HEK293 (cell line): ENCODE measurements around the gene LETM1.

Source experiments
- BCL11A ChIP-seq: fragments of 450-650 bp; formaldehyde crosslinking; IDR thresholded peaks from 2 replicates; pipeline ENCODE4 v1.5.1; 2016; ENCODE audit warnings: low read depth, missing biosample characterization, missing genetic modification characterization
- CTCF ChIP-seq: fragments of 450-650 bp; formaldehyde crosslinking; IDR thresholded peaks from 2 replicates; pipeline ENCODE4 v1.5.1; 2016; ENCODE audit warnings: missing biosample characterization, missing genetic modification characterization
- KLF1 ChIP-seq: fragments of 450-650 bp; formaldehyde crosslinking; IDR thresholded peaks from 2 replicates; pipeline ENCODE4 v1.5.1; 2016; ENCODE audit warnings: missing biosample characterization, missing genetic modification characterization
- KLF16 ChIP-seq: fragments of 450-650 bp; formaldehyde crosslinking; IDR thresholded peaks from 2 replicates; pipeline ENCODE4 v1.5.1; 2017; ENCODE audit warnings: missing biosample characterization, missing genetic modification characterization
- REST ChIP-seq: fragments of 450-650 bp; formaldehyde crosslinking; IDR thresholded peaks from 2 replicates; pipeline ENCODE4 v1.5.1; 2016; ENCODE audit warnings: missing biosample characterization, missing genetic modification characterization
- ZBTB8A ChIP-seq: fragments of 450-650 bp; formaldehyde crosslinking; IDR thresholded peaks from 2 replicates; pipeline ENCODE4 v1.5.1; 2016; ENCODE audit warnings: missing biosample characterization, missing genetic modification characterization
- ZNF324 ChIP-seq: fragments of 450-650 bp; formaldehyde crosslinking; IDR thresholded peaks from 2 replicates; pipeline ENCODE4 v1.5.1; 2016; ENCODE audit warnings: missing biosample characterization, missing genetic modification characterization
- ZNF837 ChIP-seq: fragments of 450-650 bp; formaldehyde crosslinking; IDR thresholded peaks from 2 replicates; pipeline ENCODE4 v1.5.1; 2016; ENCODE audit warnings: missing biosample characterization, missing genetic modification characterization
- TF ChIP-seq, protein P1 (sequence below): fragments of 450-650 bp; formaldehyde crosslinking; IDR thresholded peaks from 2 replicates; pipeline ENCODE4 v1.5.0; 2017; ENCODE audit warnings: missing biosample characterization, missing genetic modification characterization, borderline replicate concordance
- TF ChIP-seq, protein P2 (sequence below): fragments of 450-650 bp; formaldehyde crosslinking; conservative IDR thresholded peaks from 2 replicates; pipeline ENCODE4 v1.5.1; 2016; ENCODE audit warnings: low read depth, missing biosample characterization, missing genetic modification characterization
- TF ChIP-seq, protein P3 (sequence below): sonication (generic); formaldehyde crosslinking; IDR thresholded peaks from 2 replicates; pipeline ENCODE4 v1.8.1; 2022; ENCODE audit warnings: mild to moderate bottlenecking, moderate library complexity, missing genetic modification reagents

DNA sequence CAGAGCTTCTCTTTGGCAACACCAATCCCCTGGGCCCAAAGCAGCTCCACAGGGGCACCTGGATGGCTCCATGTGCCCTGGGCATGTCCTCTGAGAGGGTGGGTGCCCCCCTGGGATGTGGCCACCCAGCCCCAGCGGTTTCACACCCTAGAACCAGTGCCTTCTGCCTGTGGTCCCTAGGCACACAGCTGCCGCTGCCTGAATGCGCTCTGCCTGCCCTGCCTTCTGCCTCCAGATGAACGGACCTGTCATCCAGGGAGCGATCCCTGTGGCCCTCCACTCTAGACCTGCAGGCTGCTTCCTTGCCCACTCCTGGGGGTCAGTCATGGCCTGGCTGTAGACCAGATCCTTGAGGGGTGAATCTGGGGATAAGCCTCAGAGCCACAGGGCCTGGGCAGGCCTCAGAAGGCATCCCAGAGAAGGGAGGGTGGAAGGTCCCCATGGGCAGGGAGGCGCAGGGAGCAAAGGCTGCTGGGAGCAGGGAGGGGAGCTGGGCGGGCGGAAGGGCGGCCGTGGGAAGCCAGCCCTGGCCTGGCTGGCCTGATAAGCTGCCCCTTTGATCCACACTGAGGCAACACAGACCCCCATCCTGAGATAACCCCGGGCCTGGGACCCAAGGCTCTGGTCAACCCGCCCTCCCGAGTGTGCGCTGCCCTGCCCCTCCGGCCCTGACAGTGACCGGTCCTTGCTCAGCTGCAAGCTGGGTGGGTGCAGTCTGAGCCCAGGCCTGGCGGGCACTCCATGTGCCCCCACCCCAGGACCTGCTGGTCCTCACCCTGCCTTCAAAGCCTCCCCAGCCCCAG lies 71.0 kb downstream of the LETM1 start:
- no peak for TF ChIP-seq KLF1 (tag by site-specific recombination)
- no peak for TF ChIP-seq ZBTB8A
- no peak for TF ChIP-seq CTCF
- TF ChIP-seq KLF16 (tag by site-specific recombination) = no peak
- no peak for TF ChIP-seq ZNF324 (tag by site-specific recombination)
- TF ChIP-seq, protein P1, sequence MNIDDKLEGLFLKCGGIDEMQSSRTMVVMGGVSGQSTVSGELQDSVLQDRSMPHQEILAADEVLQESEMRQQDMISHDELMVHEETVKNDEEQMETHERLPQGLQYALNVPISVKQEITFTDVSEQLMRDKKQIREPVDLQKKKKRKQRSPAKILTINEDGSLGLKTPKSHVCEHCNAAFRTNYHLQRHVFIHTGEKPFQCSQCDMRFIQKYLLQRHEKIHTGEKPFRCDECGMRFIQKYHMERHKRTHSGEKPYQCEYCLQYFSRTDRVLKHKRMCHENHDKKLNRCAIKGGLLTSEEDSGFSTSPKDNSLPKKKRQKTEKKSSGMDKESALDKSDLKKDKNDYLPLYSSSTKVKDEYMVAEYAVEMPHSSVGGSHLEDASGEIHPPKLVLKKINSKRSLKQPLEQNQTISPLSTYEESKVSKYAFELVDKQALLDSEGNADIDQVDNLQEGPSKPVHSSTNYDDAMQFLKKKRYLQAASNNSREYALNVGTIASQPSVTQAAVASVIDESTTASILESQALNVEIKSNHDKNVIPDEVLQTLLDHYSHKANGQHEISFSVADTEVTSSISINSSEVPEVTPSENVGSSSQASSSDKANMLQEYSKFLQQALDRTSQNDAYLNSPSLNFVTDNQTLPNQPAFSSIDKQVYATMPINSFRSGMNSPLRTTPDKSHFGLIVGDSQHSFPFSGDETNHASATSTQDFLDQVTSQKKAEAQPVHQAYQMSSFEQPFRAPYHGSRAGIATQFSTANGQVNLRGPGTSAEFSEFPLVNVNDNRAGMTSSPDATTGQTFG (tag by site-specific recombination) = no peak
- TF ChIP-seq, protein P2, sequence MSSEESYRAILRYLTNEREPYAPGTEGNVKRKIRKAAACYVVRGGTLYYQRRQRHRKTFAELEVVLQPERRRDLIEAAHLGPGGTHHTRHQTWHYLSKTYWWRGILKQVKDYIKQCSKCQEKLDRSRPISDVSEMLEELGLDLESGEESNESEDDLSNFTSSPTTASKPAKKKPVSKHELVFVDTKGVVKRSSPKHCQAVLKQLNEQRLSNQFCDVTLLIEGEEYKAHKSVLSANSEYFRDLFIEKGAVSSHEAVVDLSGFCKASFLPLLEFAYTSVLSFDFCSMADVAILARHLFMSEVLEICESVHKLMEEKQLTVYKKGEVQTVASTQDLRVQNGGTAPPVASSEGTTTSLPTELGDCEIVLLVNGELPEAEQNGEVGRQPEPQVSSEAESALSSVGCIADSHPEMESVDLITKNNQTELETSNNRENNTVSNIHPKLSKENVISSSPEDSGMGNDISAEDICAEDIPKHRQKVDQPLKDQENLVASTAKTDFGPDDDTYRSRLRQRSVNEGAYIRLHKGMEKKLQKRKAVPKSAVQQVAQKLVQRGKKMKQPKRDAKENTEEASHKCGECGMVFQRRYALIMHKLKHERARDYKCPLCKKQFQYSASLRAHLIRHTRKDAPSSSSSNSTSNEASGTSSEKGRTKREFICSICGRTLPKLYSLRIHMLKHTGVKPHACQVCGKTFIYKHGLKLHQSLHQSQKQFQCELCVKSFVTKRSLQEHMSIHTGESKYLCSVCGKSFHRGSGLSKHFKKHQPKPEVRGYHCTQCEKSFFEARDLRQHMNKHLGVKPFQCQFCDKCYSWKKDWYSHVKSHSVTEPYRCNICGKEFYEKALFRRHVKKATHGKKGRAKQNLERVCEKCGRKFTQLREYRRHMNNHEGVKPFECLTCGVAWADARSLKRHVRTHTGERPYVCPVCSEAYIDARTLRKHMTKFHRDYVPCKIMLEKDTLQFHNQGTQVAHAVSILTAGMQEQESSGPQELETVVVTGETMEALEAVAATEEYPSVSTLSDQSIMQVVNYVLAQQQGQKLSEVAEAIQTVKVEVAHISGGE (tag by site-specific recombination) = no peak
- TF ChIP-seq, protein P3, sequence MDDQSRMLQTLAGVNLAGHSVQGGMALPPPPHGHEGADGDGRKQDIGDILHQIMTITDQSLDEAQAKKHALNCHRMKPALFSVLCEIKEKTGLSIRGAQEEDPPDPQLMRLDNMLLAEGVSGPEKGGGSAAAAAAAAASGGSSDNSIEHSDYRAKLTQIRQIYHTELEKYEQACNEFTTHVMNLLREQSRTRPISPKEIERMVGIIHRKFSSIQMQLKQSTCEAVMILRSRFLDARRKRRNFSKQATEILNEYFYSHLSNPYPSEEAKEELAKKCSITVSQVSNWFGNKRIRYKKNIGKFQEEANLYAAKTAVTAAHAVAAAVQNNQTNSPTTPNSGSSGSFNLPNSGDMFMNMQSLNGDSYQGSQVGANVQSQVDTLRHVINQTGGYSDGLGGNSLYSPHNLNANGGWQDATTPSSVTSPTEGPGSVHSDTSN (CRISPR knock-in tag) = no peak
- TF ChIP-seq ZNF837 (tag by site-specific recombination) = no peak
- TF ChIP-seq BCL11A = no peak
- no peak for TF ChIP-seq REST (tag by site-specific recombination)
